Kidney capillary endothelial cell (primary cell): ENCODE measurements around the gene TGFBR3.

Experiments used
- DNase-seq: peaks from one replicate; pipeline ENCODE4 v3.0.0-alpha.2; 2018; ENCODE audit warnings: low spot score

The TGFBR3 gene

GRCh38 chr1:91885716-91886506 is at the start of gene TGFBR3:
Gene TGFBR3 (minus strand): TSS chr1:91886151. CDS start chr1:91861531, 24,620 bp downstream.
- DNase-seq: peak; percentile 44

- no peak for DNase-seq
Observed at GRCh38 chr1:91929250-91929649, 43.3 kb upstream of the TGFBR3 start.

GRCh38 chr1:91928026-91928425 is 42.1 kb upstream of the TGFBR3 start:
- no peak for DNase-seq

- no peak for DNase-seq
Observed at GRCh38 chr1:91925644-91926435, 39.9 kb upstream of the TGFBR3 start.

GRCh38 chr1:91924146-91924545 is 38.2 kb upstream of the TGFBR3 start:
- DNase-seq: no peak

GRCh38 chr1:91919962-91920361 is 34.0 kb upstream of the TGFBR3 start:
- DNase-seq: no peak

- no peak for DNase-seq
Observed at GRCh38 chr1:91916811-91917460, 31.0 kb upstream of the TGFBR3 start.

- DNase-seq: no peak
Observed at GRCh38 chr1:91916046-91916445, 30.1 kb upstream of the TGFBR3 start.

- no peak for DNase-seq
Observed at GRCh38 chr1:91913018-91913417, 27.1 kb upstream of the TGFBR3 start.

- no peak for DNase-seq
Observed at GRCh38 chr1:91912266-91912665, 26.3 kb upstream of the TGFBR3 start.

GRCh38 chr1:91901231-91901630 is 15.3 kb upstream of the TGFBR3 start:
- no peak for DNase-seq

- DNase-seq: no peak
Observed at GRCh38 chr1:91900562-91900961, 14.6 kb upstream of the TGFBR3 start.

- no peak for DNase-seq
Observed at GRCh38 chr1:91897016-91897415, 11.1 kb upstream of the TGFBR3 start.

GRCh38 chr1:91895832-91896556 is 10.0 kb upstream of the TGFBR3 start:
- DNase-seq: no peak

GRCh38 chr1:91894036-91894761 is 8.2 kb upstream of the TGFBR3 start:
- no peak for DNase-seq

- DNase-seq: no peak
Observed at GRCh38 chr1:91891969-91892368, 6.0 kb upstream of the TGFBR3 start.

GRCh38 chr1:91891454-91891853 is 5.5 kb upstream of the TGFBR3 start:
- no peak for DNase-seq

- no peak for DNase-seq
Observed at GRCh38 chr1:91889717-91890459, 3.9 kb upstream of the TGFBR3 start.

- DNase-seq: no peak
Observed at GRCh38 chr1:91885213-91885715, 687 bp downstream of the TGFBR3 start.

GRCh38 chr1:91884459-91885212 is 1.3 kb downstream of the TGFBR3 start:
- no peak for DNase-seq
